Bone marrow (tissue), 2 donors: ENCODE data around the gene QRSL1.
"Not testable (repeated sequence)": the region's sequence is repeated elsewhere in the genome, so short reads cannot be mapped to it uniquely, and the experiment has no call there.

Experiments used
- DNase-seq, 2 donors: peaks; one replicate each; lab custom pipeline; 2025; lab: John Stamatoyannopoulos, UW

QRSL1 gene

GRCh38 chr6:106623039-106623438, 6.3 kb upstream of the QRSL1 start:
- no peak for DNase-seq

- no peak for DNase-seq
Measured at GRCh38 chr6:106626485-106626884, 2.9 kb upstream of the QRSL1 start.

- DNase-seq = not testable (repeated sequence)
Measured at GRCh38 chr6:106627760-106628159, 1.6 kb upstream of the QRSL1 start.

GRCh38 chr6:106628658-106629102, 698 bp upstream of the QRSL1 start:
- no peak for DNase-seq

- no peak for DNase-seq
Measured at GRCh38 chr6:106629859-106630163, 433 bp downstream of the QRSL1 start.

GRCh38 chr6:106630366-106630765, 988 bp downstream of the QRSL1 start:
- DNase-seq = no peak

GRCh38 chr6:106631346-106631745, 2.0 kb downstream of the QRSL1 start:
- no peak for DNase-seq

- DNase-seq = no peak
Measured at GRCh38 chr6:106634565-106634964, 5.2 kb downstream of the QRSL1 start.

- DNase-seq = no peak
Measured at GRCh38 chr6:106637051-106637716, 7.8 kb downstream of the QRSL1 start.

GRCh38 chr6:106637717-106638341, 8.5 kb downstream of the QRSL1 start:
- peak in 1 of 2 donors; percentile 9 for DNase-seq

GRCh38 chr6:106639812-106640211, 10.4 kb downstream of the QRSL1 start:
- no peak for DNase-seq

- no peak for DNase-seq
Measured at GRCh38 chr6:106642476-106642875, 13.1 kb downstream of the QRSL1 start.

- no peak for DNase-seq
Measured at GRCh38 chr6:106643061-106643460, 13.7 kb downstream of the QRSL1 start.

- DNase-seq = no peak
Measured at GRCh38 chr6:106648651-106649308, 19.4 kb downstream of the QRSL1 start.

- DNase-seq = no peak
Measured at GRCh38 chr6:106658469-106658868, 29.1 kb downstream of the QRSL1 start.

GRCh38 chr6:106659859-106660258, 30.5 kb downstream of the QRSL1 start:
- DNase-seq = no peak

GRCh38 chr6:106662458-106662857, 33.1 kb downstream of the QRSL1 start:
- no peak for DNase-seq

GRCh38 chr6:106666282-106667021, 37.1 kb downstream of the QRSL1 start:
- DNase-seq = no peak

GRCh38 chr6:106667022-106667402, 37.6 kb downstream of the QRSL1 start:
- no peak for DNase-seq

- no peak for DNase-seq
Measured at GRCh38 chr6:106670236-106670635, 40.9 kb downstream of the QRSL1 start.

- no peak for DNase-seq
Measured at GRCh38 chr6:106671651-106672050, 42.3 kb downstream of the QRSL1 start.

GRCh38 chr6:106674541-106675229, 45.3 kb downstream of the QRSL1 start:
- DNase-seq = no peak
